Limb (tissue), 2 donors: ENCODE results near the gene ZNF418.
"Not testable (repeated sequence)": the region's sequence is repeated elsewhere in the genome, so short reads cannot be mapped to it uniquely, and the experiment has no call there.

Source experiments
- DNase-seq, 2 donors: peaks; one replicate each; pipeline ENCODE4 v3.0.0-alpha.2; 2016; ENCODE audit errors: extremely low spot score in 2 of 2

The ZNF418 gene

DNA sequence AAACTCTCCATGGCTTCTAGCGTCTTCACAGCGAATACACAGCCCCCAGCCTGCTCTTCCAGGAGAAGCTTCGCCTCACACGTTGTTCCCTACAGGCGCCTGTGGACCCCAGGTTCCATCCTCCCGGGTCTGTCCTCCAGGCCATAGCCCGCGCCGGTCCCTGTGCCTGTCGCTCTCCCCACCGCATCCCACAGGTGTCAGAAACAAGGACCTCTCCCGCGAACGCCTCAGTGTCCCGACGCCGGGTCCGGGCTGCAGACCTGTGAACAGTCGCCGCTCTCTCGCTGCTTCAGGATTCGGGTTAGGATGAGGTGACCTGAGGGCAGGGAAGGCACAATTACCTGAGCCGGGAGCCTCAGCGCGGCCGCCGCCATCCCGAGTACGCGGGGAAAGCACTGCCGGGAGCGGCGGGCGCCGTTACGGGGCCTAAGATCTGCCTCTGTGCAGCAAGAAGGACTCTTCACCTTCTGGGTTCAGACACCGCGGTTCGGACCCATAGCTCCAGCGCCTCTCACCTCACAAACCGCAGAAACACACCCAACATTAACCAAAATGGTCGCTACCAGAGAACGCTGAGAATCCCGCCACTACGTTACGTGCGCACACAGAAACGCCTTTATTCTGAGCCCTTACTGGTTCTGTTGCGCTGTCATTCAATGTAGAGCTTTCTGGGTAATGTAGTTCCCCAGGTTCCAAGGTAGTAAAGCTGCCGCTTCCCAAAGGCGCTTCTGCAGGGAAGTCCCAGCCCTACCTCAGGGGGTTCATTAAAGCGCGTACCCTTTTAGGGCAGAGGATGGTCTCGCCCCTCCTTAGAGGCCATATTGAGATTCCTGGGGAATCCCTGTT is at the start of gene ZNF418:
ZNF418 (minus strand) TSS at position 583 of the 846 bp plus-strand sequence. CDS start 1,580 bp downstream, outside the sequence.
- DNase-seq, result peak; percentile 81 to 92

DNA sequence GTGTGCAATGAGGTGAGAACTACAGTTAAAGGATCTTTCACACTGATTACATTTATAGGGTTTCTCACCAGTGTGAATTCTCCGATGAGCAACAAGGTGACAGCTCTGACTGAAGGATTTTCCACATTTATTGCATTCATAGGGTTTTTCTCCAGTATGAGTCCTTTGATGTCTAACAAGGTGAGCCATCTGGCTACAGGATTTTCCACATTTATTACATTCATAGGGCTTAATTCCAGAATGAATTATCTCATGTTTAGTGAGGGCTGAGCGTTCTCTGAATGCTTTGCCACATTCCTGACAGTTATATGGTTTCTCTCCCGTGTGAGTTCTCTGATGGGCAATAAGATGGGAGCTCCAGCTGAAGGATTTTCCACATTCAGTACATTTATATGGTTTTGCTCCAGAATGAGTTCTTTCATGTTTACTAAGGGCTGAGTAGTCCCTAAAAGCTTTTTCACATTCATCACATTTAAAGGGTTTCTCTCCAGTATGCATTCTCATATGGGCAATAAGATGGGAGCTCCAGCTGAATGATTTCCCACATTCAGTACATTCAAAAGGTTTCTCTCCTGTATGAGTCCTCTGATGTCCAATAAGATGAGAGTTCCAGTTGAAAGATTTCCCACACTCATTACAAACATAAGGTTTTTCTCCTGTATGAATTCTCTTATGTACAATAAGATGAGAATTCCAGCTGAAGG is 43.5 kb upstream of the ZNF418 start:
- no peak for DNase-seq

DNA sequence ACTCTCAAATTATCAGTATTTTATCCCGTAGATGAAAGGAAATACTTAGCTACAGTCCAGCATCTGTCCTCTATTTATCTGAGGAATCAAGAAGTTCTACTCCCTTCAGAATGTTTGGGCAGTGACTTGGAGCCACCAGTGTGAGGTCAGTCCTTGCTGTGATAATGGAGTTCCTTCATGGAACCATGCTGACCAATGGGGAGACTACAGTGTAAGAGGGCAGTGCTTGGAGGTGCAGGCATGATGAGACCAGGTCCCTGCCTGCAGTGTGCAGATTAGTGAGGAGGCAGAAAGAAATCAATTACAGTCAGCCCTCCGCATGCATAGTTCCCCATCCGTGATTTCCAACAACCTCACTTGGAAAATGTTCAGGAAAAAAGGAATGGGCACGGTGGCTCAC is 39.2 kb upstream of the ZNF418 start, which contains the start of gene C19orf18:
C19orf18 (minus strand) TSS at position 101 of the 400 bp plus-strand sequence. CDS start 102 bp downstream, outside the sequence.
- no peak for DNase-seq

DNA sequence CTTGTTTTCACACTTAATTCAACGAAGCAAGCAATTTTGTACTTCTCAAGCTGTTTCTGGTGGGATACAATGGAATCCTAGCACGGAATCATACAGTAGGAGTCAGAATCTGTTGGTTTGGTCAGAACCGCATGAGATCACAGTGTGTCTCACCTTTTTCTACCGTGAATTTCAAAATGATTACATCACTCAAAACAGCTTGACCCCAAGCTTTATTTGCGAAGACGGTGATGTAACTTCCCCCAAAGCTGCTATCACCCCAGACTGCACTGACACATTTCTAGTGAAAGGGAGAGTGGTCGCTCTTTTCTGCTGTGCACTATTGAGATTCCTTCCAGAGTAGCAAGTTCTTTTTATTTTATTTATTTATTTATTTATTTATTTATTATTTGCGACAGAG is 29.6 kb upstream of the ZNF418 start:
- DNase-seq, result no peak

DNA sequence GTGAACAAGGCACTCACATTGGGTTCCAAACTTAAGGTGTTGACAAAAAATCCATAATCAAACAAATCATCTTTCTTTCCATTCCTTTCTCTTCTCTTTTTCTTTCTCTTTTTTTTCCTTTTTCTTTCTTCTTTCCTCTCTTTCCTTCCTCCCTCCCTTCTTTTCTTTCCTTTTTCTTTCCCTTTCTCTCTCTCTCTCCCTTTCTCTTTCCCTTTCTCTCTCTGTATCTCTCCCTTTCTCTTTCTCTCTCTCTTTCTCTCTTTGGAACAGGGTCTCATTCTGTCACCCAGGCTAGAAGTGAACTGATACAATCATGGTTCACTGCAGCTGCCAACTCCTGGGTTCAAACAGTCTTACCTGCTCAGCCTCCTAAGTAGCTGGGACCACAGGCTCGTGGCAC is 26.6 kb upstream of the ZNF418 start:
- no peak for DNase-seq

DNA sequence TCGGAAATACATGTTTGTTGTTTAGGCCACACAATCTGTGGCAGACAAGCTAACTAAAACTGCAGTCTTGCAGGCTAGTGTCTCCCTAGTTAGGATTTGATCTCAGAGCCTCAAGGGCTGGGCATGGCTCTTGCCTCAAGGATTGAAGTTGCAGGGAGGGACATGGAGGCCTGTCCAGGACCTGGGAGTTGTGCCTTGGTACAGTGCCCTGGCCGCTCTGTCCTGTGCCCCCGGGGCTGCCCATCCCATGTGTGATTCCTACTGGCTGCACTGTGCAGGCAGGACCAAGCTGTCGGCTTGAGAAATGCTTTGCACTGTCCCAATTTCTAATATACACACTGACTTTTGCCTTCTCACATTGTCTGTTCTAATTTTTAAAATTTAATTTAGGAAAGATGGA is 19.8 kb upstream of the ZNF418 start:
- DNase-seq, result no peak

DNA sequence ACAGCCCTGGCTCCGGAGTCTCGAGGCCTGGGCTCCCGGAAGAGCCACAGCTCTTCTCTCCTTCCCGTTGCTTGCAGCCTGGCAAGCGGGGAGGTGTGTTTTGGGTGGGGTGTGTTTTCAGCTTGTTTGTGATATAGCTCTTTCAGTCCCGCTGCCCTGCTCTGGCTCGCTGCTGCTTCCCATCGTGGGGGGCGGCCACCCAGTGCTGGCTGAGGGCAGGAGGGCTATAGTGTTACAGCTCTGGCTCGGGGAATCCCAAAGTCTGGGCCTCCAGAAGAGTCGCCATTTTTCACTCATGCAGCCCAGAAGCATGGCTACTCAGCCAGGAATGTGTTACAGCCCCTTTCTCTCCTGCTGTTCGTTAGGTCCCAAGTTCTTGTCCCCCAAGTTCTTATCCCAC is 14.5 kb upstream of the ZNF418 start:
- no peak for DNase-seq

DNA sequence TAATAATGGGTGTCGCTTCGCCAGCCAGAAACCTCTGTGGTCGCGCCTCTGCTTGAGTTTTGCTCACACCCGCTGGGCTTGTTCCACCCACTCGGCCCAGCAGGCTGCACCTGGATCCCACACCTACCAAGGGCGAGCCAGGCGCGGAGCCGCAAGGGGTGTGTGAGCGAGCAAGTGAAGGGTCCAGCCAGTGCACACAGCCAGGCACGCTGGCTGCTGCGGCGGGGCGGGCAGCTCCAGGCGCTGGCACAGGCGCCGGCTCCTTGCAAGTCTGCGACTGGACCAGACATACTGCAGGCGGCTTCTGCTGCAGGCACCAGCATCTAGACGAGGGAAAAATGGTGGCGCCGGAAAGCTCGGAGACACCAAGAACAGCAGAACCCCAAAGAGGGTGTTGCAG is 14.1 kb upstream of the ZNF418 start:
- DNase-seq, result no peak

DNA sequence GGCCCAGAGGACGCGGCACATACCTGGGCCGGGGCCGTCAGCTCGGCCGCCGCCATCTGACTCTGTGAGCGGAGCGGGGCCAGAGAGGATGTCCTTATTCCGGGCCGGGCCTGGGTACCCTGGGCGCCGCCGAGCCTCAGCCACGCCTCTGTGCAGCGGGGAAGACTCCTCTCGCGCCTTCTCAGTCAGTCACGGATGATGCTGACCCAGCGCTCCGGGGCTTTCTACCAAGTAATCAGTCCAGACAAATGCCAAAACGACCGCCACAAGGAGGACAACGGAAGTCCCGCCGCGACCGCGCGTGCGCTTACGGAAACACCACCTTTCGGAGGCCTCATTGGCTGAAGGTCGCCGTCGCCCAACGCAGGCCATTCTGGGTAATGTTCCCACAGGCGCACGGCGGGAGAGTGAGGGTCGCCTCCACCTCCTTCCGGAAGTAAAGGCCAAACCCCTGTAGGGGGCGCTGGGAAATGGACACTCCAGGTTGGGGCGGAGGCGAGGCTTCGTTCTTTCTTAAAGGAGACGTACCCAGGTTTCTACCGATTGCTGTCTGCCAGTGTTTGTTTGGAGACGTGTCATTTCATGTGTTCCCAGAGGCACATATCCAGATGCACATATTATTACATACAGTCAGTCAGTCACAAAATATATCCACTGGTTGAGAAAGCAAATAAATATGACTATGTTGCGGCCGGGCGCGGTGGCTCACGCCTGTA is 12.4 kb upstream of the ZNF418 start, which contains the start of gene ZNF256:
ZNF256 (minus strand) TSS at position 288 of the 716 bp plus-strand sequence; CDS start at position 56, 232 bp downstream.
- peak; percentile 96 to 97 for DNase-seq

DNA sequence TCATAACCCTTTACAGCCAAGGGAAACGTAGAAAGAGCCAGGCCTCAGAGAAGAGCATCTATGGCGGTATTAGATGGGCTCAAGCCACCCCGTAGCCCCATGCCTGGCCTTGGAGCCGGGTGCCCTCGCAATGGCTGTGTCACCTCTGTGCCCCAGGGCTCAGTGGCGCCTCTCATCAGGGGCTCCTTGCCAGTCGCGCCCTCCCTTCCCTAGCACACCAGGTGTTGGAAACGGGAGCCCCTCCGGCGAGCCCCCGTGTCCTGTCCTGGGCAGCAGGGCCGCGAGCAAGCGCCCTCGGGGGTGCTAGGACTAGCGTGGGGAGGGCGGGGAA is 11.9 kb upstream of the ZNF418 start:
- DNase-seq, result no peak

DNA sequence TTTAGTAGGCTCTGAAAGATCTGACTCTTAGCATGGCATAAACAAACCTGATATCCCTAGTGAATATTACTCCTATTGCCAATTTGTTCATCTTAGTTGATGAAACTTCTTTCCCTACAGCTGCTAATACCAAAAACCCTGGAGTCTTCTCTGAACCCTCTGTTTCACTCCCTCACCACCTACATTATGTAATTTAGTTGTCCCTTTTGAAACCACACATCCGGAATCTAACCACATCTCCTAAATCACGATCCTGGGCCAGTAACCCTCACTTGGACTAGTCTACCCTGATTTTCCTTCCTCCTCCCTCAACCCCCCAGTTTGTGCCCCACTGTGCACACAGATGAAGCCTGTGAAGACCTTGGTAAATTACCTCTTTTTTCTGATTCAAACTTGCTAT is 11.1 kb upstream of the ZNF418 start:
- no peak for DNase-seq

DNA sequence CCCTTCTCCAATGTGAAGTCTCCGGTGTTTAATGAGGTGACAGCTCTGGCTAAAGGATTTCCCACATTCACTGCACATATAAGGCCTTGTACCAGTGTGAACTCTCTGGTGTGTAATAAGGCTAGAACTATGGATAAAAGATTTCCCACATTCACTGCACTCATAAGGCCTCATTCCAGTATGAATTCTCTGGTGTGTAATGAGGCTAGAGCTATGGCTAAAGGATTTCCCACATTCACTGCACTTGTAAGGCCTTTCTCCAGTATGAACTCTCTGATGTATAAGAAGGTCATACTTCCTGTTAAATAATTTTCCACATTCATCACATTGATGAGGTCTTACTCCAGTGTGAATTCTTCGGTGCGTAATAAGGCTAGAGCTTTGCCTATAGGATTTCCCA is 6.4 kb upstream of the ZNF418 start:
- DNase-seq, result no peak

DNA sequence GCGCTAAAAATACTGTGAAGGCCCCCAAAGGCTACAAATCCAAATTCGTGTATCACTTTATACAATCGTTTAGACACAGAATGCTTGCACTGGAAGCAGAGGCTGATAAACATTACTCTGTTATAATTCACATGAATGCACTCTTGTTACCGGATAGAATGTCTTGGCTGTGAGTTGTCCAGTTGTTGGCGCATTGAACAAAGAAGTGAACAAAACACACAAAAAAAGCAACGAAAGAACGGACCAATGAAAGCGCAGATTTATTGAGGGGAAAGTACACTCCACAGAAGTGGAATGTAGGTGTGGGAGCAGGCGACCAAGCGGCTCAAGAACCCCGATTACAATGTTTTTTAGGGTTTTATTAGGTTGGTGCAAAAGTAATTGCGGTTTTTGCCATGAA is 529 bp upstream of the ZNF418 start:
- DNase-seq, result no peak

DNA sequence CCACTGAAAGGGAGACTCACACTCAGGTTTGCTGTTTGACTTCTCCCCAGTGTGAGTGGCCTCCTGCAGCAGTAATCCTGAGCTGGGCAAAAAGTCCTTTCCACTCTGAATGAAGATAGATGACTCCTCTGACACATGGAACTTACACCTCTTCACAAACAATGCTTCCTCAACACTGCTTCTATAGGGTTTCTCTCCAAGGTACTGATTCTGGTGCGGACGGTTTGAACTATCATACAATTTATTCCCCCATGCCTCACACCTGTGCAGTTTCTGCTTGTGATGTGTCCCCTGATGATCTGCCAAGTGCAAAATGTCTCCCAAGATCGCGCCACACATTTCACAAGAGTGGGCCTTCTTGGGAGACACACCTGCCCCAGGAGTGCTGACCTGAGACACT is 7.6 kb downstream of the ZNF418 start:
- no peak for DNase-seq

DNA sequence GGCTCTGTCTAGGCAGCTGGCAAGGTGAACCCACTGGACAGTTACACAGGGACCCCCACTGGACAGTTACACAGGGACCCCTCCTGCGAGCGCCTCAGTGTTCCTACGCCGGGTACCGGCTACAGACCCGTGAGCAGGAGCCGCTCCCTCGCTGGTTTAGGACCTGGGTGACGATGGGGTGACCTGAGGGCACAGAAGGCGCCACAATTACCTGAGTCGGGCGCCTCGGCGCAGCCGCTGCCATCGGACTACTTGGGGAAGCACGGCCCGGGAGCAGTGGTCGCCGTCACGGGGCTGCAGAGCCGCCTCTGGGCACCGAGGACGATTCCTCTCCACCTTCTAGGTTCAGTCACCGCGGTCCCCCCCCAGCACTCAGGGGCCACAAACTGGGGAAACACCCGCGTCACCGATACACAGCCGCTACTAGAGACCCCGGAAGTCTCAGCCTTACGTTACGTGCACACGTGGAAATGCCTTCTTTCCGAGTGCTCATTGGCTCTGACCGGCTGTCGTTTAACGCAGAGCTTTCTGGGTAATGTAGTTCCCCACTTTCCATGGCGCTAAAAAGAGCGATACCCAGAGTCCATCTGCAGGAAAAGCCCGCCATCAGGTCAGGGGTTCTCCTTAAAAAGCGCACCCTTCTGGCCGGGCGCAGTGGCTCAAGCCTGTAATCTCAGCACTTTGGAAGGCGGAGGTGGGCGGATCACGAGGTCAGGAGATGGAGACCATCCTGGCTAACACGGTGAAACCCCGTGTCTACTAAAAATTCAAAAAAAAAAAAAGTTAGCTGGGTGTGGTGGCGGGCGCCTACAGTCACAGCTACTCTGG is 18.8 kb downstream of the ZNF418 start, which contains the start of gene ZNF417:
ZNF417 (minus strand) TSS at position 425 of the 828 bp plus-strand sequence; CDS start at position 244, 181 bp downstream.
- peak; percentile 88 to 97 for DNase-seq

DNA sequence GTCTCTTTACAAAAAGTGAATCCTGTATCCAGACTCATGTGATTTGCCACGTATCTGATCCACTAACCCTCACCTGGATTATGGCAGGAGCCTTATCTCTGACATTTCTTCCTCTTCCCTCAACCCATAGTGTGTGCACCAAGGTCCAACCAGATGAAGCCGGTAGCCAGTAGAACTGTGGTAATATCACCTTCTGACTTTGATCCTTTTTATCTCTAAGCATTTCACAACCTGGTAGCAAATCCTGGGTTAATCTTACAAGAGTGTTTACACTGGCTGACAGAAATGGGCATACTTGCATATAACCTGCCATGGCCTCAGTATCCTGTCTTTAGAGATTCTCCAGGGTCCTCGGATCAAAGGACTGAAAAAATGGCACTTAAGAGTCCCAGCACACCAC is 20.7 kb downstream of the ZNF418 start:
- no peak for DNase-seq

DNA sequence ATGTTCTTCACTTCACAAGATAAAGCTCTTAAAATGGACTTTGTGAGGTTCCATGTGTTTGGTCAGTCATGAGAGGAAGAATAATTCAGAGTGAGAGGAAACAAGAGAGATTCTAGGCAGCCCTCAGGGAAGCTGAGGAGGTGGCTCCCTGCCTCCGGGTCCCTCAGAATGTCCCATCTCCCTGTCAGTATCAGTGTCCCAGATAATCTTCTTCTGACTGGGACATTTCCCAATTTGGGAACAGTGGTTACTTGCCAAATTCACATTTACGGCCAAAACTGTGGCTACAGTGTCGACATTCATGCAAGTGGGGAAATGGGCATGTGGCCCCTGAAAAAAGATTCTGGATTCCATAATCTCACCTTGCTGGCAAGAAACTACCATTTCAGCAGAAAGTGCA is 27.8 kb downstream of the ZNF418 start:
- no peak for DNase-seq

DNA sequence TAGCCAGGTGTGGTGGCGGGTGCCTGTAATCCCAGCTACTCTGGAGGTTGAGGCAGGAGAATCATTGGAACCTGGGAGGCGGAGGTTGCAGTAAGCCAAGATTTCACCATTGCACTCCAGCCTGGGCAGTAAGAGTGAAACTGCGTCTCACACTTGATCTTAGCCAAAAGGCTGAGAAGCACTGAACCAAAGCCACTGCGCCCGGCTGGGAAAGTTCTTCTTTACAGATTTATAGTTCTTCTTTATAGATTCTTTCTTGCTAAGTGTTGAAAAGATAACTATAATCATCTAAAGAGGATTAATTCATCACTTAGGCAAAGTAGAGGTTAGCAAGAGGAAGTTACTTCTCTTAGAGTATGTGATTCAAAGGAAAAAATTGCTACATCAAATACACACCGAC is 29.9 kb downstream of the ZNF418 start:
- no peak for DNase-seq

DNA sequence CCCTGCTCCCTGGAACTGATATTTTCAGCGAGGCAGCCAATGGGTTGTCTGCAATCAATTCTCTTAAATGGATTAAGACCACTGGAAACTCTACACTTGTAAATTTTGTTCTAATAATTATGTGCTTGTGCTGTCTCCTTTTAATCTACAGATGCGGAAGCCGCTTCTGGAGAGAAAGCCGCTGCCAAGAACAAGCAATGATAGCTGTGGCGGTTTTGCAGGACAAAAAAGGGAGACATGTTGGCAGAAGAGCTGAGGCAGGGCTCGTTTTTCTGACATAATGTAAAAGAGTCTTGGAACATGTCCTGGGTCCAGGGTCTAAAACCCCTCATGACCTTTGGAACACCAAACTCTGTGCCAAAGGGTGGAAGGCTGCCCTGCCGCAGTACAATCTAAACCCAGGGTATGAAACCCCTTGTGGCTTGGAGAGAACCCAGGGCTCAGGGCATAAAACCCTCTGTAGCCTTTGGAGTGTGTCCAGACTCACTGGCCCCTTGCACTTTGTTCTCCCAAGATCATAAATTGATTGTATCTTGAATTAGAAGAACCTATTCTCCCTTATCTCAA is 31.5 kb downstream of the ZNF418 start:
- no peak for DNase-seq

DNA sequence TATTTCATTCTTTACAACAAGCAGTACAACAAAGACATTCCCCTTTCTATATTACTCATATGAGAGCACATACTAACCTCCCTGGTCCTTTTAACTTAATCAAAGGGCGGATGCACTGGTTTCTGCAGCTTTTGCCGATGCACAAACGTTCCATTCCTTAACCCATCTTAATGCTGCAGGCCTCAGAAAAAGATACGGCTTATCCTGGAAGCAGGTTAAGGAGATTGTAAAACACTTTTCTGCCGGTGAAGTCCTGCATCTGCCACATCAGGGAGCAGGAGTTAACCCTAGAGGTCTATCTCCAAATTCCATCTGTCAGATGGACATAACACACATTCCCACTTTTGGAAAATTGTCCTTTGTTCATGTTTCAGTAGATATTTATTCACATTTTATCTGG is 34.9 kb downstream of the ZNF418 start:
- no peak for DNase-seq

DNA sequence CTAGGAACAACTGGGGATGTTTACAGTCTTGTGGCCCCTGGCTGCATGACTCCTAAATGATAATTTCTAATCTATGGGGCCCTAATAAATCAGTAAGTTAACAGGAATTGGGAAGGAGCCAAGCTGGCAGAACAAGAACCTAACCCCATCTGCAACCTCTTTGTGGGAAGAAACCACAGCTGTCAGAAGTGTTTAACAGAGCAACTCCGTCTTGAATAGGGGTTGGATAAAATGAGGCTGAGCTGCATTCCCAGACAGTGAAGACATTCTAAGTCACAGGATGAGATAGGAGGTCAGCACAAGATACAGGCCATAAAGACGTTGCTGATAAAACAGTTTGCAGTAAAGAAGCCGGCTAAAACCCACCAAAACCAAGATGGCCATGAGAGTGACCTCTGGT is 44.5 kb downstream of the ZNF418 start:
- DNase-seq, result not testable (repeated sequence)
